ENCODE measurements around the gene HERC3.

HERC3 gene

DNA sequence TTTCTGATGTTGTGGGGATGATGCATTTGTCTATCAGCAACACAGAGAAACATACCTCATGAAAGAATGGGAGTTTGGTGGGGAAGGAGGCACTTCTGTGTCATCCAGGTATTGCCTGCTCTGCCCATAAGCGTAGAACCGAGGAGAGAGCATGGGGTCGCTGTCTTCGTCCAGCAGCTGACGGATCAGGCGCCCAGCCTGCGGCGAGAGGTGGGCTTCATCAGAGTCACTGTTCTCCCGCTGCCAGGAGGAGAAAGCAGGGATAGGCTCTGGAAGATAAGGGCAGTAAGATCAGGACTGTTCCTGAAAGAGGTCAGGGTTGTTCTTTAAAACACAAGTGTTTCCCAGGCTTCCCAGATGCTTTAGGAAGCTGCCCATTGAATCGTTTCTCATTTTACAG, 158.1 kb downstream of the HERC3 start:
- TF ChIP-seq, protein P1, sequence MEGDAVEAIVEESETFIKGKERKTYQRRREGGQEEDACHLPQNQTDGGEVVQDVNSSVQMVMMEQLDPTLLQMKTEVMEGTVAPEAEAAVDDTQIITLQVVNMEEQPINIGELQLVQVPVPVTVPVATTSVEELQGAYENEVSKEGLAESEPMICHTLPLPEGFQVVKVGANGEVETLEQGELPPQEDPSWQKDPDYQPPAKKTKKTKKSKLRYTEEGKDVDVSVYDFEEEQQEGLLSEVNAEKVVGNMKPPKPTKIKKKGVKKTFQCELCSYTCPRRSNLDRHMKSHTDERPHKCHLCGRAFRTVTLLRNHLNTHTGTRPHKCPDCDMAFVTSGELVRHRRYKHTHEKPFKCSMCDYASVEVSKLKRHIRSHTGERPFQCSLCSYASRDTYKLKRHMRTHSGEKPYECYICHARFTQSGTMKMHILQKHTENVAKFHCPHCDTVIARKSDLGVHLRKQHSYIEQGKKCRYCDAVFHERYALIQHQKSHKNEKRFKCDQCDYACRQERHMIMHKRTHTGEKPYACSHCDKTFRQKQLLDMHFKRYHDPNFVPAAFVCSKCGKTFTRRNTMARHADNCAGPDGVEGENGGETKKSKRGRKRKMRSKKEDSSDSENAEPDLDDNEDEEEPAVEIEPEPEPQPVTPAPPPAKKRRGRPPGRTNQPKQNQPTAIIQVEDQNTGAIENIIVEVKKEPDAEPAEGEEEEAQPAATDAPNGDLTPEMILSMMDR (conservative IDR thresholded peaks at IDR 0.05; ENCODE audit: low read depth, low read length) = no peak
- H3K4me3 ChIP-seq (ENCODE audit: low read length) = no peak overlapping the region
- DNase-seq (ENCODE audit: low read depth) = no peak

DNA sequence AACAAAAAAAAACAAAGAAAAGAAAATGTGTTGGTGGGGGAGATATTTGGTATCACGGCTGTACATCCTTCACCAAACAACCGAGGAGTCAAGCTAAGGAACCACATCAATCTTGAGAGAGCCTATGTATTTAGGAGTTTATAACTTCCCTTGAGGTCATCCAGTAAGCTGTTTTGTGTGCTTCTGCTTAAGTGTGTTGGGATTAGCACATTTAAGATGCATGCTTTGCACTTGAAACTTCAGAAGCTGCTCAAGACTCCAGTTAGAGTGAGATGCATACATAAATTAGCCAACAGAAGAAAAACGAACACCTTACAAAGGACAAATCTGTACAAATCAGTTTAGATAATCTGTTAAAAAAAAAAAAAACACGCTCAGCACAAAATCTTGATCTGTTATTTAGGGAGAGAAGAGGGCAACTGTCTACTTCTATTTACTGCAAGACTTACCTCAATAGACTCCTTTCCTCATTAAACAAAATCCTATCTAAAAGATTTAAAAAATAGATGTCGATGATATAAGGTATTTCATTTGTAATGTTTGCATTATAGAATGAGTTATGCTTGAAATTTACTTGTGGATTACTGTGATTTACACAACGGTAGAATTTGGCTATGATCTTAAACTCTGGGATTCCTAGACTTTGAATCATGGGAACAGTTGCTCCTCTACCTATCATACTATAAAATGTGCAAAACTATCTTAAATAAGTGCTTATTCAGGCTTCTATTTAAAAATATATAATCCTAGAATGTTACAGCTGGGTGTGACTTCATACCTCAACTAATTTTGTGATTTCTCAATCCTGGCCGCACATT, 159.2 kb downstream of the HERC3 start:
- peak; percentile 61 for DNase-seq (ENCODE audit: low read depth)
- TF ChIP-seq, protein P1 (conservative IDR thresholded peaks at IDR 0.05; ENCODE audit: low read depth, low read length) = no peak
- H3K4me3 ChIP-seq (ENCODE audit: low read length) = no peak overlapping the region

DNA sequence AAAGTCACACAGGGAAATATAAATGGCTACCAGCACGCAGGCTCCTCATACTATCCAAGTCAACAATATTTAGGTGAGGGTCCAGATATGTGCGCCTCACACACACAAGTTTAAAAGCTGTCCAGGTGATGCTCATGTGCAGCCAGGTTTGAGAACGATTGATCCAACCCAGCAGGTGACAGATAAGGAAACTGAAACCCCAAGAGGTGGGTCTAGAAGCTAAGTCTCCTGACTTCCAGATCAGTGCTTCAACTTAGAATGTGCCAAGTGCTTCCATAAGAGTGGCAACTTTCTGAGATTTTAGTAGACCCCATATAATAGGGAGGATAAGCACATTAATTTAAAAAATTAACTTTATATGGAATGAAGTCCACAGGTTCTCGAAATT, 159.8 kb downstream of the HERC3 start:
- no peak overlapping the region for H3K4me3 ChIP-seq (ENCODE audit: low read length)
- TF ChIP-seq, protein P1 (conservative IDR thresholded peaks at IDR 0.05; ENCODE audit: low read depth, low read length) = no peak
- no peak for DNase-seq (ENCODE audit: low read depth)

DNA sequence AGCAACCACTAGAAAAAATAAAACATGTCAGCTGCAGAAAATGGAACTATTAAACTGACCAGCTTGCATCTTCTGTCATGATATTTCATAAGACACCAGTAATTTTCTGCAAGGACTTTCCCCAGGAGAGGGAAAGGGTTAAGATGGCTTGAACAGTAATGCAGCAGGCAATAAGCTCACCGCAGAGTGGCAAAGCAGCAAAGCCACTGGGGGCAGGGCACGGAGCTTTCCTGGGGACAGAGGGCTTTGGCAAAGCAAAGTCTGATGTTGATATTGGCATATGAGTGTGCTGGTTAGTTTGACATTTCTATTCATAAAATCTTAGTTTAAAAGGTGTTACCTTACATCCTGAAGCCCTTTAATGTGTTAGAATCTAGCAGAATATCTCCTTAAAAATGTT, 160.5 kb downstream of the HERC3 start:
- no peak overlapping the region for H3K4me3 ChIP-seq (ENCODE audit: low read length)
- DNase-seq (ENCODE audit: low read depth) = no peak
- TF ChIP-seq, protein P1 (conservative IDR thresholded peaks at IDR 0.05; ENCODE audit: low read depth, low read length) = no peak

DNA sequence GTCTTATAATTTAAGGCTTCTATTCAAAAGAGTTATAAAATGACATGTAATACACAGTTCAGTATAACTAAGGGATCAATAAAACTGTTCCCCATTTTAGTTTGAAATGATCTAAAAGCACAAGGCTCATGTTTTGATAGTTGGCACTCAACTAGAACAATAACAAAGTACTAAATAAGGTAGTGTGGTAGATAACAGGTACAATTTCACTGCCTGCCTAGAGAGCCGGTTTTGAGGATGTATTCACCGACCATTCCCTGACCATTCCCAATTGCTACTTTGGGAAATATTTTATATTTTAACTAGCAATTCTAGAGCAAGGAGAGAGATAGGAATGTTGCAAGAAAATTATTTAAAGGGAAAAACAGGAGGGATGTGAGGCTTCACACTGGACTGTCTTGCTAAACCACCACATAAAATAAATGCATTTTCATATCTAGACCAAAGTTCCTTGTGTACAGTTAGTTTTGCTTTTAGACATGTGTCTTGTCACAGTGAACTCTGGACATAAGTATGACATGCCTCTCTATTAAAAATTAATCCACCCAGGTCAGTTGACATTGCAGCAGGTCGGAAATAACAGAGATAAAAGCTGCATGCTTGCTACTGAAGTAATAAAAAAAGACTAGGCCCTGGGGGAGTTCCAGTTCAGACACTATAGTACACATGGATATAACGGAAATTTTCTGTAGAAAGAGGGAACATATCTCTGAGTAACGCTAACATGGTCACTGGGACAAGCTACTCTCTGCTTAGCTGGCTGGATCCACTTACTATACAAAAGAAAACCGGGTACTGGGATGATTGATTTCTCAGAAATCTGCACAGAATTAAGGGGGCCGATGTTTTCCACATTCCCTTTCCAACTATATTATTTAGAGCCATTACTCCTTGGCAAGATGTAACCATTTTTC, 161.6 kb downstream of the HERC3 start:
- TF ChIP-seq, protein P1 (conservative IDR thresholded peaks at IDR 0.05; ENCODE audit: low read depth, low read length) = no peak

DNA sequence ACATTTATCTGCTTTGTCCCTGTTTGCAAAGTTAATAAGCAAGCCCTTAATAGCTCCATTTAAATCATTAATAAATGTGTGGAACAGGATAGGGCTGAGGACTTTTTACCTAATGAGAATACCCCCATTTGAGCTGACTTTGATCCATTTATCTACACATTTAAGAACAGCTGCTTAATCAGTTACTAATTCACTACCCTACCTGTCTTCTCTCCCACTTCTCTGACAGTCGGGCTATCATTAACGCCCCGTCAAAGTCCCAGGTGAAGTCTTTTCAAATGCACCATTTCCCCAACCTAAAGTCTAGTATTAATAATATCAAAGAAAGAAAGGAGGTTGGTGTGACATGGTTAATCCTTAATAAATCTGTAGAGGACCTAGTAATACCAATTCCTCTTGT, 162.5 kb downstream of the HERC3 start:
- TF ChIP-seq, protein P1 (conservative IDR thresholded peaks at IDR 0.05; ENCODE audit: low read depth, low read length) = no peak
- DNase-seq (ENCODE audit: low read depth) = no peak
- no peak overlapping the region for H3K4me3 ChIP-seq (ENCODE audit: low read length)

More for the DNA sequence above, 161.6 kb downstream of the HERC3 start:
- no peak for DNase-seq (ENCODE audit: low read depth)
- H3K4me3 ChIP-seq (ENCODE audit: low read length) = no peak overlapping the region

Measured in retinal pigment epithelial cell (primary cell).